ENCODE results near the gene SNED1.

GRCh38 chr2:240988146-240988545 is 10.3 kb upstream of the SNED1 start:
- TF ChIP-seq CTCF (IDR thresholded peaks at IDR 0.05) (no peak), POLR2A (IDR thresholded peaks at IDR 0.05) (no peak)

Measured in breast epithelium (tissue), 3 donors.